Parathyroid adenoma (tissue), 2 donors: ENCODE measurements around the gene ASAP2.

Experiments used
- H2AFZ ChIP-seq: fragments of 300-600 bp; sonication (generic); one replicate; pipeline ENCODE4 v1.7.0; 2017; ENCODE audit warnings: antibody characterized with exemption, mild to moderate bottlenecking
- H3K27ac ChIP-seq: fragments of 300-600 bp; sonication (generic); one replicate; pipeline ENCODE4 v1.7.0; 2017
- H3K27me3 ChIP-seq: fragments of 300-600 bp; sonication (generic); one replicate; pipeline ENCODE4 v1.7.0; 2017; ENCODE audit warnings: low read length; ENCODE audit not compliant: control insufficient read depth, insufficient read depth
- H3K36me3 ChIP-seq: fragments of 300-600 bp; sonication (generic); one replicate; pipeline ENCODE4 v1.7.0; 2017; ENCODE audit warnings: low read length; ENCODE audit not compliant: control insufficient read depth, insufficient read depth
- H3K4me1 ChIP-seq: fragments of 300-600 bp; sonication (generic); one replicate; pipeline ENCODE4 v1.7.0; 2017; ENCODE audit warnings: control low read depth
- H3K4me2 ChIP-seq: fragments of 300-600 bp; sonication (generic); one replicate; pipeline ENCODE4 v1.7.0; 2017; ENCODE audit warnings: low read length
- H3K4me3 ChIP-seq: fragments of 300-600 bp; sonication (generic); one replicate; pipeline ENCODE4 v1.7.0; 2017; ENCODE audit warnings: low read depth, low read length
- H3K79me2 ChIP-seq: fragments of 300-600 bp; sonication (generic); one replicate; pipeline ENCODE4 v1.7.0; 2017; ENCODE audit warnings: control low read depth
- H3K9ac ChIP-seq: fragments of 300-600 bp; sonication (generic); one replicate; pipeline ENCODE4 v1.7.0; 2017; ENCODE audit warnings: mild to moderate bottlenecking
- H3K9me3 ChIP-seq: fragments of 300-600 bp; sonication (generic); one replicate; pipeline ENCODE4 v1.7.0; 2017; ENCODE audit warnings: low read length; ENCODE audit not compliant: control insufficient read depth
- TF ChIP-seq, protein P1 (sequence below): fragments of 300-600 bp; sonication (generic); IDR thresholded peaks from one replicate; pipeline ENCODE4 v1.7.0; 2017; ENCODE audit warnings: antibody characterized with exemption, mild to moderate bottlenecking
- donor health status: primary hyperparathyroidism.

ASAP2 gene

DNA sequence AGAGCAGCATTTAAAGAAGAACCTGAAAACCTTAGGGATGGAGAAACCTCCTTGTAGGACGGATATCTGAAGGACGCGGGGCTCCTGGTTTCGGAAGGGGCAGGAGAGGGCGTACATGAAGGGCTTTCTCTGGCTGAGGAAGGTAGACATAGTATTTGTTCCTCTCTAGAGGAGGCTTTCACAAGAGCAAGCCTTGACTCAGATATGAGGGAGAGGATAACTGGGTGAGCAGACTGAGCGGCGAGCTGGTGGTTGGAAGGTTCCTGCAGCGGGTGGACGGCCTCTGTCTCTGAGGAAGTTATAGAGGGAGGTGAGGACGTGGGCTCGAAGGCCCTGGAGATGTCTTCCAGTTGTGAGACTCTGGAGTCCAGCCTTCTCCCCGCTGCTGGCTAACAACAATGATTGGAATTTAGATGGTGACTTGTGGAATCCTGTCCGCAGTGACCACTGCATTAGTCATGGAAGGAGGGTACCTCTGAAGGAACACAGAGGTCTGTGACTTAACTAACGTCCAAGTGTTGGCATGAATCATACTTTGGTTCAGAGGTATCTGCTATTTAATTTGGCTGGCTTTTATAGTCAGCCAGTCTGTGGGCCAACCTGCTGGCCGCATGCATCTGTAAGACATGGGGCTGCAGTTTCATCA is 80.9 kb downstream of the ASAP2 start:
- Histone ChIP-seq H3K9ac (no peak overlapping the region), H3K4me1 (no peaks in the 10 kb centered on the region), H3K4me3 (no peak overlapping the region), H3K27ac (no peak overlapping the region), H3K4me2 (no peak overlapping the region), H3K36me3 (no peaks in the 10 kb centered on the region), H3K9me3 (no peaks in the 10 kb centered on the region), H3K79me2 (peaks cover 11% of the 10 kb centered on the region), H3K27me3 (no peaks in the 10 kb centered on the region), H2AFZ (no peak overlapping the region)
- TF ChIP-seq, protein P1, sequence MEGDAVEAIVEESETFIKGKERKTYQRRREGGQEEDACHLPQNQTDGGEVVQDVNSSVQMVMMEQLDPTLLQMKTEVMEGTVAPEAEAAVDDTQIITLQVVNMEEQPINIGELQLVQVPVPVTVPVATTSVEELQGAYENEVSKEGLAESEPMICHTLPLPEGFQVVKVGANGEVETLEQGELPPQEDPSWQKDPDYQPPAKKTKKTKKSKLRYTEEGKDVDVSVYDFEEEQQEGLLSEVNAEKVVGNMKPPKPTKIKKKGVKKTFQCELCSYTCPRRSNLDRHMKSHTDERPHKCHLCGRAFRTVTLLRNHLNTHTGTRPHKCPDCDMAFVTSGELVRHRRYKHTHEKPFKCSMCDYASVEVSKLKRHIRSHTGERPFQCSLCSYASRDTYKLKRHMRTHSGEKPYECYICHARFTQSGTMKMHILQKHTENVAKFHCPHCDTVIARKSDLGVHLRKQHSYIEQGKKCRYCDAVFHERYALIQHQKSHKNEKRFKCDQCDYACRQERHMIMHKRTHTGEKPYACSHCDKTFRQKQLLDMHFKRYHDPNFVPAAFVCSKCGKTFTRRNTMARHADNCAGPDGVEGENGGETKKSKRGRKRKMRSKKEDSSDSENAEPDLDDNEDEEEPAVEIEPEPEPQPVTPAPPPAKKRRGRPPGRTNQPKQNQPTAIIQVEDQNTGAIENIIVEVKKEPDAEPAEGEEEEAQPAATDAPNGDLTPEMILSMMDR, result no peak

DNA sequence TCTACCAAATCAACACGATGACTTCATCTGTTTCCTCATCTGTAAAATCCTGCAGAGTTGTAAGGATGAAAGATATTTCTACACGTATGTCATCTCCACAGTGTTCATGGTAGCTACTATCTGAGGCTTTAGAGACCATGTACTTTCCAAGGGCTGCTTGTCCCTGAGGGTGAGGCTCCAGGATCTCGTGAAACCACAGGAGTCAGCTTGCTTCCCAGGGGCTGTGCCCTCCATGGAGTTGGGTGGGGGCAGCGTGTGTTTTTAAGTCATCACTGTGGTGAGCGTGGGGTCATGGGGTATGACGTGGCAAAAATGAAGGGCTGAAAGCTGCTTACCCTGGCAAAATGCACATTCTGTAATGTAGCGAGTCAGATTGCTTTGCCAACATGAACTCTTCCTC is 81.6 kb downstream of the ASAP2 start:
- Histone ChIP-seq H3K79me2 (peaks cover 11% of the 10 kb centered on the region), H3K9me3 (no peaks in the 10 kb centered on the region), H3K36me3 (no peaks in the 10 kb centered on the region), H3K4me2 (no peak overlapping the region), H3K27me3 (no peaks in the 10 kb centered on the region), H2AFZ (no peak overlapping the region), H3K9ac (no peak overlapping the region), H3K4me3 (no peak overlapping the region), H3K4me1 (no peaks in the 10 kb centered on the region), H3K27ac (no peak overlapping the region)
- TF ChIP-seq, protein P1, result no peak

DNA sequence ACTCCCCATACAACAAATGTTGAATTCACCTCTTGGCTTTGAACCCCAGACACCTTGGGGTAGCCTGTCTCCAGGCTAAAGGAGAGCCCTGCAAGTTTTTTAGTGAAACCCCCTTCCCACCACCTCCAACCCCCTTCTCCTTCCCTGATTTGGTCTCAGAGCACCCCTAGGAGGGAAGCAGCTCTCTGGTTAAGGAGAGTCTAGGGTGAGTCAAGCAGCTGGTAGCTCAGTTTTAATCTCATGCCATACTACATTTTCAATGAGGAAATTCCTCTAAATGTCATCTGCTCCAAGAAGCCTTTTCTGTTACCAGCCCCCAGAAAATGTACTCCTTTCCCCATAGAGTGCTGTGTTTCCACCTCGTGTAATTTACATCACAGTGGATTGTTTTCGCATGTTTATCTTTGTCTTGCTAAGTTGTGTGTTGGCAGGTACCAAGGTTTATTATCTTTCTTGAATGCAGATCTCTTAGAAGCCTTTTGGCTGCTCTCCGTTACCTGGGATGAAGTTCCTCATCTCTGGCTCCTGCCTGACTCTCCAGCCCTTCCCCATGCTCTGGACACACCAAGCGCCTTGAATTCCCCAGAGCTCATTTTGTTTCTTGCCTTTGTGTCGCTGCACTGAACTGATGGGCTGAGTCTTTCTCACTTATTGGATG is 82.2 kb downstream of the ASAP2 start:
- H3K4me3 ChIP-seq, result no peak overlapping the region

DNA sequence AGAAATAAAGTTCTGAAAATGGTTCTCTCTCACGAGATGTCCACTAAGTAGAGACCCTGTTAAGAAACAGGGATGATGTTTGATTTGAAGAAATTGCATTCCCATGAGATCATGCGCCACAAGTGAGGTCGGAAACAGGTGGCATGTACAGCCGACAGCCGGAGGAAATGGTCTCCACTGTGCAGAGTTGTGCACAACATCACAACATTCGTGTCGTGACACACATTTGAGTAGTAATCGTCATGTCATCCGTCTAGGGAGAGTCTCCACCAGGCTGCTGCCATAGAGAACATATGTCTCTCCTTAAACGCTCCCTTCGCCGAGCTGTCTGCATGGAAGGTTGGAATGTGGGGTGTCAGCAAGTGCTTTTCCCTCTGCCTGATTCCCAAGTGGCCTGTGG is 84.7 kb downstream of the ASAP2 start:
- H3K36me3 ChIP-seq, result no peaks in the 10 kb centered on the region
- H3K79me2 ChIP-seq, result peaks cover 5% of the 10 kb centered on the region
- H3K9ac ChIP-seq, result no peak overlapping the region
- TF ChIP-seq, protein P1, result no peak
- H3K4me3 ChIP-seq, result no peak overlapping the region
- no peaks in the 10 kb centered on the region for H3K27me3 ChIP-seq
- H3K4me1 ChIP-seq, result no peaks in the 10 kb centered on the region
- H3K4me2 ChIP-seq, result no peak overlapping the region
- no peak overlapping the region for H3K27ac ChIP-seq
- H2AFZ ChIP-seq, result no peak overlapping the region
- H3K9me3 ChIP-seq, result no peaks in the 10 kb centered on the region

More for the DNA sequence above, 82.2 kb downstream of the ASAP2 start:
- Histone ChIP-seq H2AFZ (no peak overlapping the region), H3K27ac (no peak overlapping the region), H3K79me2 (peaks cover 8% of the 10 kb centered on the region), H3K4me1 (no peaks in the 10 kb centered on the region), H3K9me3 (no peaks in the 10 kb centered on the region), H3K27me3 (no peaks in the 10 kb centered on the region), H3K36me3 (no peaks in the 10 kb centered on the region), H3K4me2 (no peak overlapping the region), H3K9ac (no peak overlapping the region)
- TF ChIP-seq, protein P1, result no peak

DNA sequence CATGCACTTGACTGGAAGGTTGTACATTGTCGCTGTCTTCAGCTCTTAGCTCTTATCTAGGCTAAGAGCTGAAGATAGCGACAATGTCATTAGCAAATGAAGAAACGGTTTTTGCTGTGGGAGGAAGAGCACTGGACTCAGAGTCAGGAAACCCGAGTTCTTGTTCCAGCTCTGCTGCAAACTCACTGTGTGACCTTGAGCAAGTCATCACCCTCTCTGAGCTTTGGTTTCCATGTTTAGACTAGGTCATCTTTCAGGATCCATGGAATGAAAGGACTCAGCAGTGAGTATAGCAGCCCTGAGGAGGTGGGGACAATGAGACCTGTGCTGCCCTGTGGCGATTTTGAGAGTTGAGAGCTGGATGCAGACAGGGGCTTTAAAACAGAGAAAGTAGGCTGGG is 85.3 kb downstream of the ASAP2 start:
- Histone ChIP-seq H3K9ac (no peak overlapping the region), H3K9me3 (no peaks in the 10 kb centered on the region), H3K4me2 (no peak overlapping the region), H2AFZ (no peak overlapping the region), H3K27ac (no peak overlapping the region), H3K4me3 (no peak overlapping the region), H3K4me1 (no peaks in the 10 kb centered on the region), H3K27me3 (no peaks in the 10 kb centered on the region), H3K79me2 (peaks cover 5% of the 10 kb centered on the region), H3K36me3 (no peaks in the 10 kb centered on the region)
- TF ChIP-seq, protein P1, result no peak
